Mesothelial cell of epicardium (in vitro differentiated cells): ENCODE measurements around the gene MRPL46. TPM values are rescaled to one million over a fixed set of nuclear protein-coding genes. Genes with fewer than 3 reads are reported as not detected.

Experiments used
- DNase-seq, 2 experiments: peaks; one replicate each; pipeline ENCODE4 v3.0.0; 2021; ENCODE audit warnings: low spot score in 2 of 2; ENCODE audit not compliant: unreplicated experiment in 2 of 2
- H3K27ac Mint-ChIP-seq: 2 replicates; pipeline ENCODE4 v1.8.0; 2021; ENCODE audit warnings: mixed read lengths
- H3K27me3 Mint-ChIP-seq: 2 replicates; pipeline ENCODE4 v1.8.0; 2021; ENCODE audit warnings: low read depth, mixed read lengths
- H3K36me3 Mint-ChIP-seq: 2 replicates; pipeline ENCODE4 v1.8.0; 2021; ENCODE audit warnings: mixed read lengths
- H3K4me1 Mint-ChIP-seq: 2 replicates; pipeline ENCODE4 v1.8.0; 2021; ENCODE audit warnings: mixed read lengths
- H3K4me3 Mint-ChIP-seq: 2 replicates; pipeline ENCODE4 v1.8.0; 2021; ENCODE audit warnings: mild to moderate bottlenecking, moderate library complexity, mixed read lengths
- H3K9me3 Mint-ChIP-seq: 2 replicates; pipeline ENCODE4 v1.8.0; 2021; ENCODE audit warnings: mixed read lengths
- total RNA-seq: library from RNA; stranded (reverse); gene quantifications from 3 replicates; pipeline ENCODE4 v1.2.1, GENCODE V29; 2021
- TF ChIP-seq, protein P1 (sequence below): fragments of 200-600 bp; sonication (generic); IDR thresholded peaks from one replicate; pipeline ENCODE4 v1.5.0; 2021; ENCODE audit warnings: antibody characterized with exemption; ENCODE audit not compliant: unreplicated experiment

The MRPL46 gene
- total RNA-seq, 1 donor from 2014 or later: 18.6 TPM

DNA sequence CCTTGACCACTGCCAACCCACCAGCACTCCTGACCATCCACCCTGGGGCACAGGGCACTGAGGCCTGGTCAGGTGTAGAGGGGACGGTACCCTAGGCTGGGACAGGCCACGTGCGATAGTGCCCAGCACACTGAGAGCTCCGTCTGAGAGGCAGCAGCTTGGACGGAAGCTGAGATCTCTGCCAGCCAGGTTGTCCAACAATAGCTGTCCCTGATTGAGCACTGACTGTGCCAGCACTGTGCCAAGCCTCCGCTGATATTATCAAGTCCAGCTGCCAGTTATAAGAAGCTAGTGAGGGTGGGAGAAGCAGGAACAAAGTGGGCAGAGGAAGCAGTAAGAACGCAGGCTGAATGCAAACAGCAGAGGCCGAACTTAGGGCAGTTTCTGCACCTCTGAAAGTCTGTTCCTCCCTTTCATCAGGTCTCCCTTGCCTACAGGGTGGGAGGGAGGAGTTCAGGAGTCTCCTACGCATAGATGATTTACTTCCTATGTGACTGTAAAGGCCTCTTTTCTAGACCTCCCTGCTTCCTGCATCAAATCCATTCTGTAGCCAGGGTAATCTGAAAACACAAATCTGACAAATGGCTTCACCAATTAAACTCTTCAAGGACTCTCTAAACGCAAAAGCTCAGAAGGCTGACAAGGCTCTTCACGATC, 30.0 kb upstream of the MRPL46 start:
- no peak overlapping the region for H3K4me3 Mint-ChIP-seq
- peaks cover 4% of the 10 kb centered on the region for H3K36me3 Mint-ChIP-seq
- no peaks in the 10 kb centered on the region for H3K9me3 Mint-ChIP-seq
- TF ChIP-seq, protein P1, sequence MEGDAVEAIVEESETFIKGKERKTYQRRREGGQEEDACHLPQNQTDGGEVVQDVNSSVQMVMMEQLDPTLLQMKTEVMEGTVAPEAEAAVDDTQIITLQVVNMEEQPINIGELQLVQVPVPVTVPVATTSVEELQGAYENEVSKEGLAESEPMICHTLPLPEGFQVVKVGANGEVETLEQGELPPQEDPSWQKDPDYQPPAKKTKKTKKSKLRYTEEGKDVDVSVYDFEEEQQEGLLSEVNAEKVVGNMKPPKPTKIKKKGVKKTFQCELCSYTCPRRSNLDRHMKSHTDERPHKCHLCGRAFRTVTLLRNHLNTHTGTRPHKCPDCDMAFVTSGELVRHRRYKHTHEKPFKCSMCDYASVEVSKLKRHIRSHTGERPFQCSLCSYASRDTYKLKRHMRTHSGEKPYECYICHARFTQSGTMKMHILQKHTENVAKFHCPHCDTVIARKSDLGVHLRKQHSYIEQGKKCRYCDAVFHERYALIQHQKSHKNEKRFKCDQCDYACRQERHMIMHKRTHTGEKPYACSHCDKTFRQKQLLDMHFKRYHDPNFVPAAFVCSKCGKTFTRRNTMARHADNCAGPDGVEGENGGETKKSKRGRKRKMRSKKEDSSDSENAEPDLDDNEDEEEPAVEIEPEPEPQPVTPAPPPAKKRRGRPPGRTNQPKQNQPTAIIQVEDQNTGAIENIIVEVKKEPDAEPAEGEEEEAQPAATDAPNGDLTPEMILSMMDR: no peak
- H3K27me3 Mint-ChIP-seq: no peaks in the 10 kb centered on the region
- H3K27ac Mint-ChIP-seq: no peak overlapping the region
- peaks cover 5% of the 10 kb centered on the region for H3K4me1 Mint-ChIP-seq
- peak in 1 of 2 experiments; percentile 17 for DNase-seq

DNA sequence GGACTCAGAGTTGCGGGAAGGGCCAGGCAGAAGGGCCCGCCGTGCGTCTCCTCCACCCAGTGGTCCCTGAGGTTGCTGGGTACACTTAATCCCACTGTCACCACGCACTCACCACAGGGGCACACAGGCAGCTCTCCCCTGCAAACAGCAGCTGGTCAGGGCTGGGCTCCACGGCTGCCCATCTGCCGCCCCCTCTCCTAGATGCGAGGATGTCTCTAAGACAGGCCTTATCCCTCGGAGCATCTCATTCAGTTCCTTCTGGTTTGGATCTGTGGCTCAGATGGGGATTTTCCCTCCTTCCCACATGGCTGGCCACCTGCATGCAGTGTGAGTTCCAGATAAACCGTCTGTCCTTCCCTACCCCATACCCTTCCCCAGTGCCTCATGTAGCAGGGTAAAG, 26.7 kb upstream of the MRPL46 start:
- H3K4me3 Mint-ChIP-seq: no peak overlapping the region

DNA sequence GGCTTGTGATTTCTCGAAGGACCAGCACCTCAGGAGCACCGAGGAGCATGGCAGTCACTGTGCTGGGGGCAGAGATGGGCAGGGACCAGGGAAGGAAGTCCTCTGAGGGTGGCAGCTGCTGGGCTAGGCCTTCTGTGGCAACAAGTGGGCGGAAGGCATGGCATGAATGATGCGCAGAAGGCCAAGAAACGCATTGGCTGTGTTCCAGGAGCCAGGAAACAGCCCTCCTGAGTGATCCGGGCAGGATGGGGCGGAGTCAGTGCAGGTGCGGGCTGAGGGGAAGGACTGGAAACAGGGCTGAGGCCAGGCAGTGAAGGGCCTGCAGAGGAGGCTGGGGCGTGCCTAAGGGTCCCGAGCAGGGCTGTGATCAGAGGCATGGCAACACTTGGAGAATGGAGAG, 24.0 kb upstream of the MRPL46 start:
- Mint-ChIP-seq H3K27me3 (no peaks in the 10 kb centered on the region), H3K9me3 (no peaks in the 10 kb centered on the region), H3K36me3 (no peaks in the 10 kb centered on the region), H3K4me1 (peaks cover 2% of the 10 kb centered on the region), H3K4me3 (no peak overlapping the region), H3K27ac (no peak overlapping the region)
- TF ChIP-seq, protein P1: no peak
- DNase-seq: no peak

More for the DNA sequence above, 26.7 kb upstream of the MRPL46 start:
- Mint-ChIP-seq H3K9me3 (no peaks in the 10 kb centered on the region), H3K27me3 (no peaks in the 10 kb centered on the region), H3K4me1 (peaks cover 5% of the 10 kb centered on the region), H3K27ac (no peak overlapping the region), H3K36me3 (no peaks in the 10 kb centered on the region)
- TF ChIP-seq, protein P1: no peak
- no peak for DNase-seq

DNA sequence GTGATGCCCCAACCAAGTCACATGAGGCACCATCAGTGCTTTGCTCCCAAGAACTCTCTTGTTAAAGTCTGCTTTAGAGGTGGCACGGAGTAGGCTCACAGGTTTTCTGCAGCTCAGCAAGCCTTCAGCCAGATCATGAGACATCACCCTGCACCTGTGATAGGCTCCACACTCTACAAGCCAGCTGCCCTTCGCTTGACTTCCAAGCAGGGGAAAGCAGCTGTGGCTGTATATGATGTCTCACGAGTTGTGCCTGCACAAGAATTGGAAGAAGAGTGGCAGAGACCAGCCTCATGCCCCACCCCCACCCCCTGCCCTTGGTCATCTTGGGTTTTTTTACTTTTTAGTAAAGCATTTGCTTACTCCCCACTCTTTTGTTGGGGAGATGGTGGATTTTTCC, 22.8 kb upstream of the MRPL46 start:
- Mint-ChIP-seq H3K9me3 (no peaks in the 10 kb centered on the region), H3K4me3 (no peak overlapping the region), H3K4me1 (peaks cover 11% of the 10 kb centered on the region), H3K27ac (no peak overlapping the region), H3K36me3 (no peaks in the 10 kb centered on the region), H3K27me3 (no peaks in the 10 kb centered on the region)
- no peak for DNase-seq
- TF ChIP-seq, protein P1: no peak

DNA sequence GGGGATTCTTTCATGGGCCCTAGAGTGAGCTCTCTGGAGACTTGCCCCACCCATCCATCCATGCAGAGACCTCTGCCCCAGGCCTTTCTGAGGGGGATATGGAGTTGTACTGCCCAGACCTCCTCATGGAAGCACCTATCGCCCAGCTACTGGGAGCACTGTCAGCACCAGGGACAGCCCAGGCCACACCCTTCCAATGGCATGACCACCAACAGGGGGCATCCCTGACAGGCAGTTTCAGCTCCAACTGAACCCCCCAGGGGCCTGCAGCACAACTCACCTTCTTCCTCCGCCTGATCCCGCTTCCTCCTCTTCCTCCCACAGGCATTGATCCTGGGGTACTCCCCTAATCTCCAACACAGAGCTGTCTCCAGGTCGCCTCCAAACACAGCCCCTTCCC, 22.1 kb upstream of the MRPL46 start:
- peaks cover 17% of the 10 kb centered on the region for H3K4me1 Mint-ChIP-seq
- TF ChIP-seq, protein P1: no peak
- no peak overlapping the region for H3K4me3 Mint-ChIP-seq
- no peak for DNase-seq
- no peak overlapping the region for H3K27ac Mint-ChIP-seq
- H3K36me3 Mint-ChIP-seq: no peaks in the 10 kb centered on the region
- H3K27me3 Mint-ChIP-seq: no peaks in the 10 kb centered on the region
- H3K9me3 Mint-ChIP-seq: no peaks in the 10 kb centered on the region
